Measurements from ENCODE around the gene MGME1.

MGME1 gene

DNA sequence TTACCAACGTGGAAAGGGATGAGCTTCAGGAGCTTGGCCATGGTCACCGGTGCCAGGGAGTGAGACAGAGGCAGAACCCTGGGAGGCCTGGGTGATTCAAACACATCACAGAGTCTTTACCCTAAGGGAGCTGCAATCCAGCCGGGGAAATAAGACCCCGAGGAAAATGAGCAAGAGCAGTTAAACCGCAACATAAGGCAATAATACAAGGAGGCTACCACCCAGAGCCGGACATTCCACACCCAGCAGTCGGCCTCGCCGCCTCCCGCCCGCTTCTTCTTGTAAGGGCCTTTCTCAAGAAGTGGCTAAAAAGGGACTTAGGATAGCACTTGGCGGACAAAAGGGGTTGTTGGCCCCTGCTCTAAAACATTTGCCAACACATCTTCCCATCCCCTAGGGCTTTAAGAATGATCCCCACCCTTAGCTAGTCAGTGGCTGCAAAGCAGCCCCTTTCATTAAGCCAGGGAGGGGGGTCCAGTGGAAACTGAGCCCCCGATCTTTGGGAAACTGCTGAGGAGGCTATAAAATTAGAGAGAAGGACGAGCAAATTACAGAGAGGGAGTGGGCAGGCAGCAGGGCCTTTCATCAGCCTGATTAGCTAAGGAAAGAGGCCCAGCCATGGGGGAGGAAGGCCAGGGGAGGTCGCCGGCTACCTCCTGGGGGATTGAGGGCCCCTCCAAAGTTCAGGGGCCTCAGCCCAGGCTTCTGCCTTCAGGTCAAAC is 34.5 kb upstream of the MGME1 start:
- DNase-seq = no peak
- Histone ChIP-seq H3K4me3 (ENCODE audit: low read depth, low read length) (no peak overlapping the region), H3K9me3 (ENCODE audit: severe bottlenecking) (no peaks in the 10 kb centered on the region), H3K36me3 (no peaks in the 10 kb centered on the region), H3K27me3 (ENCODE audit: insufficient read depth, low read depth, severe bottlenecking) (no peaks in the 10 kb centered on the region), H3K27ac (no peak overlapping the region)
- TF ChIP-seq, protein P1, sequence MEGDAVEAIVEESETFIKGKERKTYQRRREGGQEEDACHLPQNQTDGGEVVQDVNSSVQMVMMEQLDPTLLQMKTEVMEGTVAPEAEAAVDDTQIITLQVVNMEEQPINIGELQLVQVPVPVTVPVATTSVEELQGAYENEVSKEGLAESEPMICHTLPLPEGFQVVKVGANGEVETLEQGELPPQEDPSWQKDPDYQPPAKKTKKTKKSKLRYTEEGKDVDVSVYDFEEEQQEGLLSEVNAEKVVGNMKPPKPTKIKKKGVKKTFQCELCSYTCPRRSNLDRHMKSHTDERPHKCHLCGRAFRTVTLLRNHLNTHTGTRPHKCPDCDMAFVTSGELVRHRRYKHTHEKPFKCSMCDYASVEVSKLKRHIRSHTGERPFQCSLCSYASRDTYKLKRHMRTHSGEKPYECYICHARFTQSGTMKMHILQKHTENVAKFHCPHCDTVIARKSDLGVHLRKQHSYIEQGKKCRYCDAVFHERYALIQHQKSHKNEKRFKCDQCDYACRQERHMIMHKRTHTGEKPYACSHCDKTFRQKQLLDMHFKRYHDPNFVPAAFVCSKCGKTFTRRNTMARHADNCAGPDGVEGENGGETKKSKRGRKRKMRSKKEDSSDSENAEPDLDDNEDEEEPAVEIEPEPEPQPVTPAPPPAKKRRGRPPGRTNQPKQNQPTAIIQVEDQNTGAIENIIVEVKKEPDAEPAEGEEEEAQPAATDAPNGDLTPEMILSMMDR (IDR thresholded peaks at IDR 0.05; ENCODE audit: low read depth, low read length) = no peak

DNA sequence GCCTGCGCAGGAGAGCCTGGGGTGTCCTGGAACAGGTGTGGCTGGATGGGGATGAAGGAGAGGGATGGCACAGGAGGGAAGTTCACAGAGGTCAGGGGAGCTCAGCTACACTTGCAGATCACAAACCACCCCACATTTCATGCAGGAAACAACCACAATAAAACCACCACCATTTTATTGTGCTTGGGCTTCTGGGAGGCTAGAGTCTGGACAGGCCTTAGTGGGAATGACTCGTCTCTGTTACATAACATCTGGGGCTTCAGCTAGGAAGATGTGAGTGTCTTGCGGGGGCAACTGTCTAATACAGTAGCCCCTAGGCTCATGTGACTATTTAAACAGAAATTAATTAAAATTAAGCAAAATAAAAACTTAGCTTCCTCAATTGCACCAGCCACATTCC is 33.6 kb upstream of the MGME1 start:
- Histone ChIP-seq H3K36me3 (no peaks in the 10 kb centered on the region), H3K27ac (no peak overlapping the region), H3K27me3 (ENCODE audit: insufficient read depth, low read depth, severe bottlenecking) (no peaks in the 10 kb centered on the region), H3K4me3 (ENCODE audit: low read depth, low read length) (no peak overlapping the region), H3K9me3 (ENCODE audit: severe bottlenecking) (no peaks in the 10 kb centered on the region)
- TF ChIP-seq, protein P1 (IDR thresholded peaks at IDR 0.05; ENCODE audit: low read depth, low read length) = no peak
- no peak for DNase-seq

DNA sequence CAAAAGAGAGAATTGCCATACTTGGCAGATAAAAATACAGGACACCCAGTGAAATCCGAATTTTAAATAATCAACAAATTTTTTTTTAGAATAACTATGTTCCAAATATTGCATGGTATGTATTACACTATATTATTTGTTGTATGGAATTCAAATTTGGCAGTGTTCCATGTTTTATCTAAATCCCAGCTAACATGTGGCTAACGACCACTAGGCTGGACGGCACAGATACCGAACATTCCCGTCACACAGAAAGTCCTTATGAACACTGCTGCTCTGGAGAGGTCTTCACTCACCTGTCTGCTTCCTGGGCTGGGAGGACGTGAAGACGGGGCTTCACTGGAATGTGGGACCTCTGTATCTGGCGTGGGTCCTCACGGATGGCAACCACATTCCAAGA is 33.1 kb upstream of the MGME1 start:
- no peaks in the 10 kb centered on the region for H3K27me3 ChIP-seq (ENCODE audit: insufficient read depth, low read depth, severe bottlenecking)
- DNase-seq = no peak
- H3K27ac ChIP-seq = no peak overlapping the region
- H3K36me3 ChIP-seq = no peaks in the 10 kb centered on the region
- no peak overlapping the region for H3K4me3 ChIP-seq (ENCODE audit: low read depth, low read length)
- TF ChIP-seq, protein P1 (IDR thresholded peaks at IDR 0.05; ENCODE audit: low read depth, low read length) = no peak
- no peaks in the 10 kb centered on the region for H3K9me3 ChIP-seq (ENCODE audit: severe bottlenecking)

DNA sequence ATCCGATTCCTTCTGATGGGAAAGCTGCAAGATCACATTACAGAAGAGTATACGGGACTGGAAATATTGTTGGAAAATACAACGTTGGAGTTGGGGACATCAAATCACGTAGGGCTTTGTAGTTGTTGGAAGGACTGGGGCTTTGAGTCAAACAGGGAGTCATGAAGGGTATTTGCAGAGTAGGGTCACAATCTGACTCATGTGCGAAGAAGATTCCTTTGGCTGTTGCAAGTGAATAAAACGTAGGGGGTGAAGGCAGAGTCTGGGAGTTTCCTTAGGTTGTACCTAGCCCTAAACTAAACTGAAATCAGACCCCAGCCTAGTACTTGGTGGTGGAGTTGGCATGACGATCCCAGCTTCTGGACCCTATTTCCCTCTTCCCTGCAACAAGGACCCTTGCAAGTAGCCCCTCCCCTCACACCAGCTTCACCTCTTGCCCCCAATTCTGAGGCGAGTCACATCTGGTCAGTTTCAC is 32.5 kb upstream of the MGME1 start:
- Histone ChIP-seq H3K36me3 (no peaks in the 10 kb centered on the region), H3K27me3 (ENCODE audit: insufficient read depth, low read depth, severe bottlenecking) (no peaks in the 10 kb centered on the region), H3K4me3 (ENCODE audit: low read depth, low read length) (no peak overlapping the region), H3K9me3 (ENCODE audit: severe bottlenecking) (no peaks in the 10 kb centered on the region), H3K27ac (no peak overlapping the region)
- no peak for DNase-seq
- TF ChIP-seq, protein P1 (IDR thresholded peaks at IDR 0.05; ENCODE audit: low read depth, low read length) = no peak

DNA sequence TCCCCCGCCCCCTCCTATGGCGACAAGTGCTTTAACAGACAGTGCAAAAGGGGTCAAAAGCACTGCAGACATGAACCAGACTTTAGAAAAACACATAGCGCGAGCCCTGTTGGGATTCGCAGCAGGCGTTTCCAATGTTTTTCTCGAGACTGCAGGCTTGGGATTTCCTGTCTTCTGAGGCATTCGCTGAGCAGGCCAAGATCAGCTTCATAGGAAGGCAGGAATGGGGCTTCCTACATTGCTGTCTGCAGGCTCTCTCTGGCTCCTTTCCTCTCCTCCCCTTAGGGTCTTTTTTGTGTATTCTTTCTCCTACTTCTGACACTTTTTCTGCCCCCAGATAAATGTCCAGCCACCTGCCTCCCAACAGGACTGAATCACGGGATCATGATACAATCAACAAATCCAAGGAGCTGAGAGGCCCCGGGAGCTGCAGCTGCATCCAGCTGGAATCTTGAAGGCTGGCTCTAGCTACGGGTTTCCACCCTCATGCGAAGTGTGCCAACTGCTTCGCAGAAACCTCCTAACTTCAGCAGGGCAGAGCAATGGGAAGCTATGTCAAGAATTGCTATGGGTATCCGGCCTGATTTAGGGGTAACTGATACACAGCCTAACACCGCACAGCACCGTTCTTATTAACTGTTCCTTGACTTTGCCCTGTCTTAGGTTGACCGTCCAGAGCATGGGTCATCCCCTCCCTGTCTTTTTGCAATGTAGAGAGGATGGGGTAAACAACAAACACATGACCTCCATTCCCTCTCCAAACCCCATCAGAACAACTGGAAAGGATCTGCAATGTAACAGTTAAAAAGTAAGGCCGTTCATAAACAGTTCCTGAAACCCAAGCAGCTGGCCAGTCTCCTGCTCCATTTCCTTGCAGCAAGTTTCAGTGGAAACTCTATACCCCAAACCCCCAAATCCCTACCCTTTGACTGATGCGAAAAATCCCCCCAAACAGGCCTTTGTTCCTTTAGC is 31.8 kb upstream of the MGME1 start:
- Histone ChIP-seq H3K4me3 (ENCODE audit: low read depth, low read length) (no peak overlapping the region), H3K36me3 (no peaks in the 10 kb centered on the region), H3K9me3 (ENCODE audit: severe bottlenecking) (no peaks in the 10 kb centered on the region), H3K27ac (no peak overlapping the region), H3K27me3 (ENCODE audit: insufficient read depth, low read depth, severe bottlenecking) (no peaks in the 10 kb centered on the region)
- no peak for DNase-seq
- TF ChIP-seq, protein P1 (IDR thresholded peaks at IDR 0.05; ENCODE audit: low read depth, low read length) = no peak
